Stomach (tissue), 4 donors: ENCODE data around the gene NAGS.

ENCODE experiments used
- POLR2A ChIP-seq, 4 donors: fragments of 450-650 bp; IDR thresholded peaks; one replicate each; pipeline ENCODE4 v1.6.1; 2016; ENCODE audit warnings: antibody characterized with exemption in 4 of 4, control low read depth in 2 of 4, mild to moderate bottlenecking in 1 of 4, moderate library complexity in 1 of 4
- POLR2AphosphoS5 ChIP-seq, 3 donors: sonication (generic); formaldehyde crosslinking; IDR thresholded peaks; one replicate each; pipeline ENCODE4 v1.6.1; 2016; ENCODE audit warnings: antibody characterized with exemption in 3 of 3

DNA sequence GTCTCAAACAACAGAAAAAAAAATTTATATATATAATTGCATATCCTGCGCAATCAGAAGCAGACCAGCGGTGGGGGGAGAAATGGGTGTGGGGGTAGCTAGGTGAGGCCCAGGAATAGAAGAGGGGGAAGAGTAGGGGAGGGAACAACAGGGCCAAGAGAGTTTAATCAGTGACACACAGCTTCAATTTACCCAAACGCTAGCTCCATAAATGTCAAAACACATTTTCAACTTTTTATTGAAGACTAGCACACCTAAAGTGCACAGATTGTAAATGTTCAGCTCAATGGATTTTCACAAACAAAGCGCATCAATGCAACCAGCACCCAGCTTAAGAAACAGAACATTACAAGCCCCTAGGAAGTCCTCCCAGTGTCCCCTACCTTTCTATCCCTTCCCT is 24.8 kb upstream of the NAGS start:
- TF ChIP-seq POLR2A (IDR thresholded peaks at IDR 0.05) (no peak), POLR2AphosphoS5 (IDR thresholded peaks at IDR 0.05) (no peak)
